GM18517 (cell line): ENCODE results near the gene RNPS1.
A peak's percentile ranks its signal among the peaks of the same experiment; 100 is the strongest.
"Not testable (repeated sequence)": the region's sequence is repeated elsewhere in the genome, so short reads cannot be mapped to it uniquely, and the experiment has no call there.

Source experiments
- ATAC-seq: cut with Tn5 transposase; IDR thresholded peaks from one replicate; pipeline ENCODE4 v1.9.1; 2021; ENCODE audit warnings: mild to moderate bottlenecking, moderate library complexity; ENCODE audit not compliant: unreplicated experiment

RNPS1 gene

DNA sequence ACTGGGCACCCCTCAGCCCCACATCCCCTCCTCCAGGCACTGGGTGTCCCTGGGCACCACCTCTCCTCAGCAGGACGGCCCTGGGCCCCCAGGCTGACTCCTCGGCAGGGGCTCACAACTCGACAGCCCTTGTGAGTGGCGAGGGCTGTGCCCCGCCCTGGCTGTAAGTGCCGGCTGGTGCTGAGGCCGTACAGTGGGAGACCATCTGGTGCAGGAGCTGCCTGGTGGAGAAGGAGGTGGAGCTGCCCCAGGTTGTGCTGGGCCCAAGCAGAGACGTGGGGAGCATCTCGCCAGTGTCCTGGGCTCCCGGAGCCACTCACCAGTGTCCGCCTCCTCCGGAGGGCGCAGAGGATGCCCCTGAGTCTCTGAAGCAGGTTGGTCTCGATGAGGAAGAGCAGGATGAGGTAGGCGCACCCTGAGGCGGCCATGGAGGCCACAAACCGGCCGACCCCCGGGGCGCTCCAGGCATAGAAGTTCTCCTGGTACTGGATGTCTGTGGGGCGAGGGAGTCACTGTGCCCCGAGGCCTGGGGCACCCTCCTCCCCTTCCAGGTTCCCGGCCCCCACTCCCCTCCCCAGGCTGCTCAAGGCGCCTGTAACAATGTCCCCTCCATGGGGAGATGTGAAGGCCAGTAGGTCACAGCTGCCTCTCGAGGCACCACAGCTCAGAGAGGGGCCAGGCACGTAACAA is 15.1 kb upstream of the RNPS1 start:
- no peak for ATAC-seq

DNA sequence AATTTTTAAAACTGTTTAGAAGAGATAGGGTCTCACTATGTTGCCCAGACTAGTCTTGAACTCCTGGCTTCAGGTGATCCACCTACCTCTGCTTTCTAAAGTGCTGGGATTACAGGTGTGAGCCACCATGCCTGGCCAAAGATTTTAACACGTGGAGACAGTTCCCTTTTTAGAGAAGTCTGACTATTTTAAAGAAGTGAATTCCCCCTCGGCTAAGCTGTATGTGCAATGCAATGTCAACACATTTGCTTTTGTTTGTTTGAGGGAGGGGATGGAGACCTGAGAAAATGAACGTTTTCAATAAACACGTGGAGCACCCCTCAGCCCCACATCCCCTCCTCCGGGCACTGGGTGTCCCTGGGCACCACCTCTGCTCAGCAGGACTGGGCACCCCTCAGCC is 14.3 kb upstream of the RNPS1 start:
- ATAC-seq, result no peak

DNA sequence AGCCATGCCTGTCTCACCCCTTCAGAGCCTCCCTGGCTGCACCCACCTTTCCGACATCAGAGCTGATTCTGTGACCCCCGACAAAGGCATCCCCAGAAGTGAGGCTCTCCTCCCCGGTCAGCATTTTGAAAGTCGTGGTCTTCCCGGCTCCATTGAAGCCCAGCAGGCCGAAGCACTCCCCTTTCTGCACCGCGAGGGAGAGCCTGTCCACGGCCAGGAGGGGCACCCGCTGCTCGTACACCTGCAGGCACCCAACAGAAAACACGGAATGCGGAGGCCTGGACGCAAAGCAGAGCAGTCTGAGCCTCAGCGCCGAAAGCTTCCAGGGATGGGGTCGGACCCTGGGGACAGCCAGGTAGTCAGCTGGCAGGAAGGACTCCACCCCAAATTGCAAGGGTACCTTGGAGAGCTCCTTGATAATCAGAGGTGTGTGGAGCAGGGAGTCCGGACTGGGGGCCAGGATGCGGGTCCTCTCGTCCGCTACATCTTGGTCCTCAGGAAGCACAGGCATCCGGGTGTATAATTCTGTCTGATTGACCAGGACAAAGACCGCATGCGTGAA is 13.1 kb upstream of the RNPS1 start:
- ATAC-seq, result no peak

DNA sequence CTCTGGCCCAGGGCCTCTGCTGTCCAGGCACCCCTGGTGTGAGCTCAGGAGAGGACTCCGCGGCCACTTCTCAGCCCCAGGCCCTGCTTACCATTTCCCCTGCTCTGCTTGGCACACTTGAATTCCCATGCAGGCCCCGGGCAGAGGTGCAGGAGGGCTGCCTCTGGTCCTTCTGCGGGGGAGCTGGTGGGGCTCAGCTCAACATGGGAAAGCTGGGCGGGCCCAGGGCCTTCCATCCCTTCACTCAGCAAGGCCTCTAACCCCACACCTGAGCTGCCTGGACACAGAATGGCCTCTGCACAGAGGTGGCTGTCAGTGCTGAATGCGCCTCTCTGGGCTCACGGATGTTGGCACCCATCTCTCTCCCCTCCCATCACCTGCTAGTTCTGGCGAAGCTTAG is 12.5 kb upstream of the RNPS1 start:
- no peak for ATAC-seq

DNA sequence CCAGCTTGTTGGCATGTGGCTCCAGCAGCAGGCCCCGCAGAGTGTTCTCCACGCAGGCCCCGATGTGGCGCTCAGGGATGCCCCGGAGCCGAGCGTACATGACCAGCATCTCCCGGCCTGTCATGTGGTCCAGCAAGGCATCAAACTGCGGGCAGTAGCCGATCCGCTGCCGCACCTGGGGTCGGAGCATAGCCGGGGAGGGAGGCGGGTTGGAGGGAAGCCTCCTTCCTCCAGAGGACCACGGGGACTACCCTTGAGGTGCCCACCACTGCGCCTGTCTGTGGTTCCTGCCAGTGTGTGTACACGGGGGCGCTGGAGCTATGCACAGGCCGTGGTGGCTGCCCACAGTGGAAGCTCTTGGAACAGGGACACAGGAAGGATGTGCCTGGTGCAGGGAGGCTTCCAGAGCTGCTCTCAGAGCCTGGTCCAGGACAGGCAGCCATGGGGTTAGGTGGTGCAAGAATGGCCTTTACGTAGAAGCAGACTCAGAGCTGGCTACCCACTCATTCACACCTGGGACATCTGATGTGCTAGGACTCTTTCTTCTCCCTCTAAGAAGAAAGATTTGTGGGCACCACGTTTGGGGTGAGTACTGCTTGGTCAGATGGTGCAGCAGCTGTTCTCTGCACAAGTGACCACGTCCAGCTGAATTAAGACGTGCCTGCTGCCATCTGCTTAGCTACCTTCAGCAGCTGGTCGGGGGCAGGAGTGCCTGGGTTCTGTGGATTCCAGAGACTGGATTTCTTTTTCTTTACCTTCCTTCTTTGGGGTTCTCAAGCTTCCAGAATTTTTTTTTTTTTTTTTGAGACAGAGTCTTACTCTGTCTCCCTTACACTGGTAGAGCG is 11.3 kb upstream of the RNPS1 start:
- no peak for ATAC-seq

DNA sequence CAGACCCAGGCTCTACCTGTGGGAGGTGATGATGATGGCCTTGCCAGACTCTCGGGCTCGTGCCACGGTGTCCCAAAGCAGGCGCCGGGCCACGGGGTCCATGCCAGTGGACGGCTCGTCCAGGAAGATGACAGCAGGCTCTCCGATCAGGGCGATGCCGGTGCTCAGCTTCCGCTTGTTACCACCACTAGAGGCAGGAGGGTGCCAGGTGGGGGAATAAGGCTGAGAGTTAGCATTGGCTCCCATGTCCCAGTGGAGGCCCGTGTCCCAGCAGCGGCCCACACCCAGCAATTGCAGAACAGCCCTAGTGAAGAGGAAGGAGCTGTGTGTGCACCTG is 10.3 kb upstream of the RNPS1 start:
- ATAC-seq, result no peak

DNA sequence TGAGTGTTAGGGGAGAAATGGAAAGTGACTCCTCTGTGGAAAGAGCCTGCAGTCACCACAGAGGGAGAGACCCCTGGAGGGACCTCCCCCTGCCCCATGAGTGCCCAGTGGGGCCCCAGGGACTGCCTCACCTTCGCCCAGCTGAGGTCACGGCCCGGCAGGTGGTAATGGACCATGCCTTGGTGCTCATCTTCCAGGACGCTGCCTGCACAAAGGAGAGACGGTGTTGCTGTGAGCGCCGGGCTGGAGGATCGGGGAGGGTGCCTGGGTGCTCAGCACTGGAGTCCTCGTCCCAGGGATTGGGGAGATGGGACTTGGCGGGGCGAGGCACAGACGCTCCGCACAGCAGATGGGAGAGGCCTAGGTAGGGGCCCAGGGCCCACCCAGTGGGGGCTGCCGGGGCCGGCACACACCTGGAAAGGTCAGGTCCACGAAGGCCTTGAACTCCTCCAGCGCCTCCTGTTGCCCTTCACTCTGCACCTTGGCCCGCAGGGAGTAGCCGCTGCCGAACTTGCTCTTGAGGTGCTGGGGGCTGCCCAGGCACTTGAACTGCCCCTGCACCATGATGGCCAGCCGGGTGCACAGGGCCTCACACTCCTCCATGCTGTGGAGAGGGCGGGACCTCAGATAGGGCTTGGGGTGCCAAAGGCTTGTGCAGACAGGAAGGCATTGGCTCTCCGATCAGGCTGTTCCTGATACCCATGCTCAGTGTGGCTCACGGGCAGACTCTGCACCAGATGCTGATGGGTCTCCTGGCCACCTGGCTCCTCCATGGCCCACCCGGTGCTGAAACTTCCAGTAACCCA is 9.7 kb upstream of the RNPS1 start:
- ATAC-seq, result no peak

DNA sequence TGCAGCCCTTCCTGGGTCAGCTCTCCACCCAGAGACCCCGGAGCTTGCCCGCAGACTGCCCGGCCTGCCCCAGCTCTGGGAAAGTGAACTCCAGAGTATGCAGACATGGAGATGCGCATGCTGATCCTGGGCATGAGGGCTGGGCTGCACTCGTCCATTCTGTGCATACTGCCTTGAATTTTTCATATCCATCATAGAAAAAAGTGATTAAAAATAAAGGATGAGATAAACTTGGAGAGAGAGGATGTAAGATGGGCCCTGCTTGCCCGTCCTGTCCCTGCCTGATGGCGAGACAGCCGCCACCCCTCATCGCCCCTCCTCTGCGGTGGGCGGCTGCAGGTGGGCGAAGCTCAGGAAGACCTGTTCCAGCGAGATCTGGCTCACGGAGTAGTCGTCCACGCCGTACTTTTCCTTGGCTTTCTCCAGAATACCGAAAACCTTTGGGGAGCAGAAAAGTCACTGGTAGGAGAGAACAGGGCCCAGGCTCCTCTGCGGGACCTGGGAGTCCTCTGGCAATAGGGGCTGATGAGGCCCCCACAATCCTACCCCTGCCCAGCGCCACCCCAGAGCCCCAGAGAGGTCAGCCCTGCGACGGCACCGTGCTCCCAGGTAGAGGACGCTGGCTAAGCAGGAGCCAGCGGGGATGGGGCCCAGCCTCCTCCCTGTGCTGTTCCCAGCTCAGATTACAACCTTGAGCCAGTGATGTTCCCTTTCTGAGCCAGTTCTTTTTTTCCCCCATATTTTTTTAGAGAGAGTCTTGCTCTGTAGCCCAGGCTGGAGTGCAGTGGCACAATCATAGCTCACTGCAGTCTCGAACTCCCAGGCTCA is 8.7 kb upstream of the RNPS1 start:
- ATAC-seq, result no peak

DNA sequence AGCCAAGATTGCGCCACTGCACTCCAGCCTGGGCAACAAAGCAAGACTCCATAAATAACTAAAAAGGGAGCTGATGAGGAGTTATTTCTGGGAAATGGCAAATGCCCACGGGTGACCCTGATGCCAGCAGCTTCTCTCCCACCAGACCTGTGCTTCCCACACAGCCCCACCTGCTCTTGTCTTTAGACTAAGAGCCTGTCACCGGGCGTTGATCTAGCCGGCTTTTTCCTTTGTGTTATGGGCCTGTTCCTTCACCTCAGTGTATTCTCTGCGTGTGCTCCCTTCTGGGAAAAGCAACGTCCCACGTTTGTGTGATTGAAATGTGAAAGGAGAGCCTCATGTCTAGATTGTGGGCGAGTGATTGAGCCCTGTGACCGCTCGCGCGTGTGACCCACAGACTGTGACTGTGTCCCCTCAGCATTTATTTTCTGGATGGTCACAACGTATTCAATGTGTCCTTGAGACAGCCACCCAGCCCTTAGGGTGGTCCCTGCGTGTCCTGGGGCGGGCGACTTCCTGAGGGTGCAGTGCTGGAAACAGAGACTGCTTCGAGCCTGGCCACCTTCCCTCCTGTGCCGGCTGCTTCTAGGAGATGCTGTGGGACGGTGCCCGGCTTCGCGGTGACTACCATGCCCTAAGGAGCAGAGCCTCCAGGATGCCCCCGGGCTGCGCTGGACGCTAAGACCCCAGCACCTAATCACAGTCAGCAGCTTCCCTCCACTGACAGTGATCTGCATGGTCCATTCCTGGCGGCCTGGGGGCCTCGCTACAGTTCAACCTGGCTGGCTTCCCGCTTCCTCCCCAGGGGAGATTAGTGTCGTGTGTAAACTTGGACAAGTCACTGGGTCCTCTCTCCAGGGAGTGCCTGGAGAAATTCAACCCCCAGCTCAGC is 7.8 kb upstream of the RNPS1 start:
- ATAC-seq, result no peak

DNA sequence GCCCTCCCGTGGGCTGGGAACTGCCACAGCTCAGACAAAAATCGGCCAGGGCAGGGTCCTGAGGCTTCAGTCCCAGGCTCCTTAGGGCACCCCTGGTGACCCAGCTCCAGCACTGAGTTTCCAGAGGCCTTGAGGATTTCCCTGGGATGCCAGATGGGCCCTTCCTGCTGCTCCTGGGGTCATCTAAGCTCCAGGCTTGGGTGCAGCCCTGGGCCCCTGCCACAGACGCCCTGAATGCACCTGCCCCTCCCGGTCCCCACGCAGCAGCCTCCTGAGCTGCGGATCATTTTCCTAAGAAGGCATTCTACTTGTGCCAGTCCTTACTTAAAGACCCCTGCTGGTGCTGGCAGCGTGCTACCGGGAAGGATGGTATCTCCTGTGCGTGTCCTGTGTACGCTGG is 6.0 kb upstream of the RNPS1 start:
- no peak for ATAC-seq

DNA sequence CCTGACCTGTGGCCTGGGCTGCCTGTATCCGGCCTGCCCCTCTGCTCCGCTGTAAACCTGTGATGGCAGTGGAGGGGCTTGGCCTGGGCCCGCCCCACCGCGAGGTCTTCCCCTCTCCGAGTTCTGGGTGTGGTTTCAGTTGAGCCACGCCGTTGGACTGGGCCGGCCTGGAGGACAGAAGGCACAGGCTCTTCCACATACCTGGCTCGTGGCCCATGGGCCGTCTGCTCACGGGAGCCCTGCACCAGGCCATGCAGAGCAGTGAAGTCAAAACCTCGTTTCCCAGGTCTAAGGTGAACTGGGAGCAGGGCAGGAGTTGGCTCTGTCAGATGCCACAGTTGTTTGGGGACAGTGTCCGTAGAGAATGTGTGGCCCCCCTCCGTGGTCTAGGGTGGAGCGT is 5.6 kb upstream of the RNPS1 start:
- no peak for ATAC-seq

DNA sequence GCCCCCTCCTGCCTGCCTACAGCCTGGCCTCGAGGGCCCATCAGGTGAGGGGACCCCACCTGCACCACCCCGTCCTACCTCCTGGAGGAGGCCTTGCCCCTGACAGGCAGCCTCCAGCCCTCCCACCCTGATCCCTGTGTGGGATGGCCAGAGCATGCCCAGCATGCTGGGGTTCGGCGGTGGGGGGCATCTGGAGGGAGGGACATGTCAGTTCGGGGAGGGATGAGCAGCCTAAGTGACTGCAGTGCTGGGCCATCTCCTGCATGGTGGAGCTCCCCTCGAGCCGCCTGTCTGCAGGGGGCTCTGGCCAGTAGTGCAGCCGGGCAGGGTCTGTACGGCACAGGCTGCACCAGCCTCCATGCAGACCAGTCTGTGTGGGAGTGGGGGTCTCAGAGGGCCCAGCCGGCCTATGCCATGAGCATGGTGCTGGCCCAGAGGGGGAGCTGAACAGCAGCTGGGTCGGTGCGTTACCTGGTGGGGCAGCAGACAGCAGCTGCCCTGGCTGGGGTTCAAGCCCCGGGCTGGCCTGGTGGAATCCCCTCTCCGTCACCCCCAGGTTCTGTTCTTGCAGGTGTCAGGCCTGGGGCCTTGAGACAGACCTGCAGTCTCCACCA is 4.0 kb upstream of the RNPS1 start:
- no peak for ATAC-seq

DNA sequence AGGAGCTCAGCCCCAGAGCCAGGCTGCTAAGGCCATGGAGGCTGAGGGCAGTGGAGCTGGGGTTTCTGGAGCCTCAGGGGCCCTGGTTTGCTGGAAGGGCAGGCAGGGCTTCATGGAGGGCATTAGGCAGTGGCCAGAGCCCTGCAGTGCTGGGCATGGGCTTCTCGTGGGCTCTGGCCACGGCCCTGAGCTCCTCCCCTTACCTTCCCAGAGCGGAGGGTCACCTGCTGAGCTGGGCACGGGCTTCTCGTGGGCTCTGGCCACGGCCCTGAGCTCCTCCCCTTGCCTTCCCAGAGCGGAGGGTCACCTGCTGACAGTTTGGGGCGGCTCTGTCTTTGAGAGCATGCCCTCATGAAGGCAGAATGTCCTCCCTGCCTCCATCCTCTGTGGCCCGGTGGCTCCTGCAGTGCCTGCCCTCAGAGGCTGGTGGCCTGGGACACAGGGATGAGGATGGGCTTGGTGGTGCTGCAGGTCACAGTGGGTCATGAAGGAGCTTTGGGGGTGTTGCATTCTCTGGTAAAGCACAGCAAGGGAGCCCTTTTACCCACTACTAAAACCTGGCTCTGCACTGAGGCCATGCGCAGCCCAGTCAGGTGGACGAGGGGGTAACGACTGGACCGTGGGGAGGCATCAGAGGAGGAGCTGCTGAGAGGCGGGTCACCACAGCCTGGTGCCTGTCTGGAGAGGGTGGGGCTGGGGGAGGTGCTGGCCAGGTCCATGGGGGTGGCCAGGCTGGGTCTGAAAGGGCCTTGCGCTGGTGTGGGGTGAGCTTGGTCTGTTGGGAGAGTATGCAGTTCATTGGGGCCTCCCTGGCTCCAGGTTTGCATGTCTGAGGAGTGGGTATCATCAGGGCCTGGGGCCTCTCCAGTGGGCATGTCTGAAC is 2.9 kb upstream of the RNPS1 start:
- no peak for ATAC-seq

DNA sequence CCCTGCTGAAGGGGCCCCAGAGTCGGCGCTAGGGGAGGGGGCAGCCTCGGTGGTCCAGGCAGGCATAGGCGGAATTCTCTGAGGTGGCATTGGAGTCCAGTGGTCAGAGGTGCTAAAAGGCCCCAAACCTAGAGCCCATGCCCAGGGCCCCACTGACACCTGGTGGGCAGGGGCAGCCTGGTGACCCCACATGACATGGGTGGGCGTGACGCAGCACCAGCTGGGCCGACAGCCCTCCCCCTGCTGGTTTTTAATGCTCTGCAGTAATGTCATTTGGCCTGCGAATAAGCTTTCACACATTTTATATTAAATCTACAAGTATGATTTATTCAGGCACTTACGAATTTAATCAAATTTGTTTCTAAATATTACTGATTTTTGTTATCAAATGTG is 2.1 kb upstream of the RNPS1 start:
- ATAC-seq, result no peak

DNA sequence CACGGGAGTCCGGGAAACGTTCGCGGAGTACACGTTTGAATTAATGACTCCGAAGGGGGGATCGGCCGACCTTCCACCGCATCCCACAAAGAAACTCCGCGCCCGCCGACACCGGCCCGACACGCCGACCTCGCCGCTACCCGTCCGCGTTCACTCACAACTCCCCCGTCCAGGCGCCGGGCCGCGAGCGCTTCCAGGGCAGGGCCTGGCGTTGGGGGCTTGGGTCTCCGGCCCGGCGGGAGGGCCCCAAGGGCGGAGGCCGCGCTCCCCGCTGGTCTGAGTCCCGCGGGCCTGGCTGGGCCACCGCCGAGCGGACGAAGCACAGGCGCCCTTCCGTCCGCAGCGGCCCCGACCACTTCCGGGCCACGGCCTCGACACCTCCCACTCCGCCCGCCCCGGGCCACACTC is 417 bp downstream of the RNPS1 start:
- ATAC-seq, result peak; percentile 48

DNA sequence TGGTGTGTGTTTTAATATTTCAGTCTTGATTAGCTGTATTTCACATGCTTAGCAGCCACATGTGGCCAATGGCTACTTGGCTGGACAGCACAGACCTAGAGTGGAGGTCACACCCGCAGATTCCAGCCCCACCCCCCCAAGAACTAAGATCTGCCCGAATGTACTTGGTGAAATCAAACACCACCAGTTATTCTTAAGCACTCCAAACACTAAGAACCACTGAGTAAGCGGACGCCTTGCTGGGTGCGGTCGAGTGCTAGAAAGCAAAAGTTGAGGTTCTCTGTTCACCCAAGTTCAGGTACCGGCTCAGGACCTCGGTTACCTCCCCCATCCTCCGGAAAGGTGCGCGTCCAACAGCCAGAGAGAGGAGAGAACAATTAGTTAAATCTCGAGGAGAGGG is 1.0 kb downstream of the RNPS1 start:
- ATAC-seq, result not testable (repeated sequence)

DNA sequence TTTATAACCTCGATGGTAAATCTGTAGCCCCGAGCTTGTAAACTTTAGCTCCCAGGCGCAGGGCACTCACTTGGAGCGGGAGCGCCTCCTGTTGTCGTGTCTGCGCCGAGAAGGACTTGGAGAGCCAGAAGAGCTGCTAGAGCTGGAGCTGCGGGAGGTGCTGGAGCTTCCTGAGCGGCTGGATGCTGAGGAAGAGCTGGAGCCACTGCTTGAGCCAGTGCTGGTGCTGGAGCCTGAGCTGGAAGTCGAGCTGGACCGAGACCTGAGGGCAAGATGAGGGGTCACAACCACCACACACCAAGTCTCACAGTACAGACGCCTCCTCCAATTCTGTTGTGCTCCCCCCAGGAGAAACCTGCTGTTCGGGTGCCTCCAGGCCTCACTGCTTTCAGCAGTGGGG is 4.9 kb downstream of the RNPS1 start:
- ATAC-seq, result not testable (repeated sequence)

DNA sequence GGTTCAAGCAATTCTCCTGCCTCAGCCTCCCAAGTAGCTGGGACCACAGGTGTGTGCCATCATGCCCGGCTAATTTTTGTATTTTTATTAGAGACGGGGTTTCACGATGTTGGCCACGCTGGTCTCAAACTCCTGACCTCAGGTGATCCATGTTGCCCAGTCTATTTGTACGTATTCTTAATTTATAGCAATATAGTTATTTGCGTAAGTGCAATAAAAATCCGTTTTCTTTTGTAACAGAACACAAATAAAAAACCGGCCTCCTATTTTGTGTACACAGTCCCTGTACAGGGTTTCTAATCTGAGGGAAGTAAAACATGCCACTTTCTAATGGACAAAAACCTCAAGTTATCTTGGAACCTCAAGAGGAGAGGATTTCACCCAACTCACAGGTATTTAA is 7.7 kb downstream of the RNPS1 start:
- ATAC-seq, result no peak
